ENCODE results near the gene TWIST2. TPM values are rescaled to one million over a fixed set of nuclear protein-coding genes. Genes with fewer than 3 reads are reported as not detected.

Gene TWIST2
- 34.7 and 38.7 TPM in 2 replicates for total RNA-seq (2012; rRNA removed)

DNA sequence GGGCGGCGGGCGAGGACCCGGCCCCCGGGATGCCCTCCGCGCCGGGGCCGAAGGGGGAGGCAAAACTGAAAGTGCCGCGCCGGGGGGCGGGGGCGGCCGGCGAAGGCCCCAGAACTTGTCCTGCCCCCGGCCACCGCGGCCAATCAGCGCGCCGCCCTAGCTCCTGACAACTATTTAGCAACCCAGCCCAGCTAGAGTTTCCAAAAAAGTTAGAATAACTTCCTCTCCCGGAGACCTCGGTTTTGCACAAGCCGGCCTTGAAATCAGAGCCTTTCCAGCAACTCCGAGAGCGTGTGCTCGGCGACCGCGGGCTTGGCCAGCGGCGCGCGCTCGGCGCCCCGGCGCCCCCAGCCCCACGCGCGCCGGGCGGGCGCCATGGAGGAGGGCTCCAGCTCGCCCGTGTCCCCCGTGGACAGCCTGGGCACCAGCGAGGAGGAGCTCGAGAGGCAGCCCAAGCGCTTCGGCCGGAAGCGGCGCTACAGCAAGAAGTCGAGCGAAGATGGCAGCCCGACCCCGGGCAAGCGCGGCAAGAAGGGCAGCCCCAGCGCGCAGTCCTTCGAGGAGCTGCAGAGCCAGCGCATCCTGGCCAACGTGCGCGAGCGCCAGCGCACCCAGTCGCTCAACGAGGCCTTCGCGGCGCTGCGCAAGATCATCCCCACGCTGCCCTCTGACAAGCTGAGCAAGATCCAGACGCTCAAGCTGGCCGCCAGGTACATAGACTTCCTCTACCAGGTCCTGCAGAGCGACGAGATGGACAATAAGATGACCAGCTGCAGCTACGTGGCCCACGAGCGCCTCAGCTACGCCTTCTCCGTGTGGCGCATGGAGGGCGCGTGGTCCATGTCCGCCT, at the start of gene TWIST2:
TWIST2 (plus strand) TSS at position 245 of the 850 bp plus-strand sequence; CDS start at position 376, 131 bp downstream.
- Histone ChIP-seq H3K9ac (ENCODE audit: low read depth, low read length) (peak within 1 kb of the TSS; percentile 92), H3K4me3 (ENCODE audit: low read length) (peak within 1 kb of the TSS; percentile 99), H3K27me3 (ENCODE audit: control insufficient read depth, insufficient read depth, low read length) (peaks cover 3% of the 10 kb centered on the region)

DNA sequence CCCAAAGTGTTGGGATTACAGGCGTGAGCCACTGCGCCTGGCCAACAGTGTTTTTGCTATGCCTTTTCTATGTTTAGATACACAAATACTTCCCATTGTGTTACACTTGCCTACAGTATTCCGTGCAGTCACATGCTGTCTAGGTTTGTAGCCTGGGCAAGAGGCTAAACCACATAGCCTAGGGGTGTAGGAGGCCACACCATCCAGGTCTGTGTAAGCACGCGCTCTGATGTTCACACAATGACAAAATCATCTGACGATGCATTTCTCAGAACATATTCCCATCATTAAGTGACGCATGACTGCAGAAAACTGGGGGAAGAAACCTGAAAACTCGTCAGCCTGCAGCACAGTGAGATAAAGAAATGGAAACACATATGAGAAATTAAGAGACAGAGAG, 46.1 kb upstream of the TWIST2 start:
- H3K4me3 ChIP-seq (ENCODE audit: low read length), result no peak overlapping the region
- H3K9me3 ChIP-seq (replicated peaks; ENCODE audit: low read length), result no peaks in the 10 kb centered on the region
- no peak overlapping the region for H3K4me2 ChIP-seq (ENCODE audit: low read length)
- H3K9ac ChIP-seq (ENCODE audit: low read depth, low read length), result no peak overlapping the region
- no peaks in the 10 kb centered on the region for H3K36me3 ChIP-seq (ENCODE audit: insufficient read depth, low read length)
- H3K27me3 ChIP-seq (ENCODE audit: control insufficient read depth, insufficient read depth, low read length), result peaks cover 62% of the 10 kb centered on the region
- no peaks in the 10 kb centered on the region for H3K4me1 ChIP-seq (ENCODE audit: control insufficient read depth, insufficient read depth, low read length)

More for the DNA sequence above, at the start of gene TWIST2:
- peak within 1 kb of the TSS; percentile 98 for H3K4me2 ChIP-seq (ENCODE audit: low read length)
- H3K9me3 ChIP-seq (replicated peaks; ENCODE audit: low read length), result no peaks in the 10 kb centered on the region
- peaks cover 8% of the 10 kb centered on the region for H3K36me3 ChIP-seq (ENCODE audit: insufficient read depth, low read length)
- peaks cover 24% of the 10 kb centered on the region for H3K4me1 ChIP-seq (ENCODE audit: control insufficient read depth, insufficient read depth, low read length)

DNA sequence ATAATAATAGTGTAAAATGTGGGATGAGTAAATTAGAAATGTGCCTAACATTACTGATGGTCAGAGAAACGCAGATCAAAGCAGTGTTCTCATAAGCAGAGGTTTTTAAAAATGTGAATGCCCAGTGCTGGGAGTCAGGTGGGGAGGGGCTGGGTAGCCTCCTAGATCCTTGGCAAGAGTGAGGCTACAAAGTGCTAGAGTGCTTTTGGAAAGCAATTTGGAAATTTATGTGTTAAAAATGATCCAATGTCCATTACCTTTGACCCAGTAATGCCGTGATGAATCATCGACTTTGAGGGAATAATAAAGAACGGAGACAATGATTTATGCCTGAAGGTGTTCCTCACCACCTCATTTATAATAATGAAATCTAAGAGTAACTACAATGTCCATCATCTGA, 44.9 kb upstream of the TWIST2 start:
- Histone ChIP-seq H3K9me3 (replicated peaks; ENCODE audit: low read length) (no peaks in the 10 kb centered on the region), H3K9ac (ENCODE audit: low read depth, low read length) (no peak overlapping the region), H3K27me3 (ENCODE audit: control insufficient read depth, insufficient read depth, low read length) (peaks cover 57% of the 10 kb centered on the region), H3K4me3 (ENCODE audit: low read length) (no peak overlapping the region), H3K4me2 (ENCODE audit: low read length) (no peak overlapping the region), H3K4me1 (ENCODE audit: control insufficient read depth, insufficient read depth, low read length) (no peaks in the 10 kb centered on the region), H3K36me3 (ENCODE audit: insufficient read depth, low read length) (no peaks in the 10 kb centered on the region)

DNA sequence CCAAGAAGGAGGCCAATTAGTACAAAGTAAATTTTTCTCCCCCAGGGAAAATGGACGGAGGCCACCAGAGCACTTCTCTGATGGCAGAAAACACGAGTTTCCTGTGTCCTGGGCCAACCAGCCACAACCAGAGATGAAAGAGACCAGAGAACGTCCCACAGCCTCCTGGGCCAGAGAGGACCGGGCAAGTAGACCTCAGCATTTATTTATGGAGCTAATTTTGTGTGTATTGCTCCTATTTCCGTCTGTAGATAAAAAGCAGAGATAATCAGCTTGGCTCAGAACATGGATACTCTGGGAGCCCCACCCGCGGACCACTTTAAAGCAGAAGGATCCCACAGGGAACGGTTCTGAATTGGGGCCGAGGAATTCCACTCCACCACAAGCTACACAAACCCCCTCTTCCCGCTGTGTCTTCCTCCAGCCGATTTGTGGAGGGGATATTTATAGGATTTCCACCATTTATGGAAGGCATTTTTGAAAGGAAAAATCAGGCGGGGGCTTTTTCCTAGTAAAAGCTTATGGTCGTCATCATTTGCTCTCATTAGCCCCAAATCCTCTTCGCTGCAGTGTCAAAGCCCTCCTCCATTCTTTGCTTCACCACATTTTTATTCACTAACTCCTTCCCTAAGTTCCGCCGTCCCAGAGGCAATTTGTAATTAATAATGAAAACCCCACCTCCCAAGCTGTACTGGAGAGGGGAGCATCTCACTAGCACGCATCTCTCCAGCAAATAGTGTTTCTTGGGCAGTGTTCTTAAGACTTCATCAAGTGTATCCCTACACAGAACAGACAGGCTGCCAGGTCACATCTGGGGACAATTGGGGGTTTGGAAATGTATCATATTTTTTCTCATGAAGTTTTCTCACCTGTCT, 43.7 kb upstream of the TWIST2 start:
- H3K4me3 ChIP-seq (ENCODE audit: low read length), result no peak overlapping the region
- no peak overlapping the region for H3K4me2 ChIP-seq (ENCODE audit: low read length)
- H3K36me3 ChIP-seq (ENCODE audit: insufficient read depth, low read length), result no peaks in the 10 kb centered on the region
- H3K4me1 ChIP-seq (ENCODE audit: control insufficient read depth, insufficient read depth, low read length), result no peaks in the 10 kb centered on the region
- H3K9me3 ChIP-seq (replicated peaks; ENCODE audit: low read length), result peaks cover 2% of the 10 kb centered on the region
- peaks cover 51% of the 10 kb centered on the region for H3K27me3 ChIP-seq (ENCODE audit: control insufficient read depth, insufficient read depth, low read length)
- H3K9ac ChIP-seq (ENCODE audit: low read depth, low read length), result no peak overlapping the region

DNA sequence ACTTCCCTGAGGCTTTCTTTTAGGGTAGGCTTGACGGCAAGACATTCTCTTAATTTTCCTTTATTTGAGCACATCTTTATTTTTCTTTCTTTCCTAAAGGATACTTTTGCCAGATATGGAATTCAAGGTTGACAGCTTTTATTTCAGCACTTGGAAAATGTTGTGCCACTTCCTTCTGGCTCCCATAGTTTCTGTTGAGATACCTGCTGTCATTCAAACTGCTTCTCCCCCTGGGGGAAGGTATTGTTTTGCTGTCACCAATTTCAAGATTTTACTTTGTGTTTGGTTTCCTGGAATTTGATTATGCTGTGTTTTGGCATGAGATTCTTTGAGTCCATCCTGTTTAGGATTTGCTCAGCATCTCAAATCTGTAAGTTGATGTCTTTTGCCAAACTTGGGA, 39.1 kb upstream of the TWIST2 start:
- peaks cover 31% of the 10 kb centered on the region for H3K27me3 ChIP-seq (ENCODE audit: control insufficient read depth, insufficient read depth, low read length)
- H3K4me2 ChIP-seq (ENCODE audit: low read length), result no peak overlapping the region
- no peak overlapping the region for H3K9ac ChIP-seq (ENCODE audit: low read depth, low read length)
- H3K36me3 ChIP-seq (ENCODE audit: insufficient read depth, low read length), result no peaks in the 10 kb centered on the region
- no peak overlapping the region for H3K4me3 ChIP-seq (ENCODE audit: low read length)
- no peaks in the 10 kb centered on the region for H3K4me1 ChIP-seq (ENCODE audit: control insufficient read depth, insufficient read depth, low read length)
- H3K9me3 ChIP-seq (replicated peaks; ENCODE audit: low read length), result peaks cover 2% of the 10 kb centered on the region

DNA sequence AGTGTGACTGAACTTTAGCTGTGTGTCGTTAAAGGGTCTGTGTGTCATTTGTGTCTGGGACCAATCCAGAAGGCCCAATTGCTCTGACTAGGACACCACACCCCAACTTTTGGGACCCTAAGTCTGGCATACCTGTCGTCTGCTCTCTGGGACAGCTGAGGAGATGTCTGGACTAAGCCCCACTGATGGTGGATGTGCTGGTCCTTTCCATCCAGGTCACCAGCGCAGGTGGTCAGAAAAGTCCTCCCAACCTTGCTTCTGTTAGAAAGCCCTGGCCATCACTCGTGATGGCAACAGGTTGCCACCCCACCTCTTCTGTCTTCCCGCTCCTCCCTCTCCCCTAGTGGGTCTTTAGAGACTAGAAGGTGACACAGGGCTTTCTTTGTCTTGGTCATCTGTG, 37.6 kb upstream of the TWIST2 start:
- no peaks in the 10 kb centered on the region for H3K4me1 ChIP-seq (ENCODE audit: control insufficient read depth, insufficient read depth, low read length)
- peaks cover 2% of the 10 kb centered on the region for H3K9me3 ChIP-seq (replicated peaks; ENCODE audit: low read length)
- H3K36me3 ChIP-seq (ENCODE audit: insufficient read depth, low read length), result no peaks in the 10 kb centered on the region
- H3K27me3 ChIP-seq (ENCODE audit: control insufficient read depth, insufficient read depth, low read length), result peaks cover 27% of the 10 kb centered on the region
- H3K4me3 ChIP-seq (ENCODE audit: low read length), result no peak overlapping the region
- H3K4me2 ChIP-seq (ENCODE audit: low read length), result no peak overlapping the region
- no peak overlapping the region for H3K9ac ChIP-seq (ENCODE audit: low read depth, low read length)

DNA sequence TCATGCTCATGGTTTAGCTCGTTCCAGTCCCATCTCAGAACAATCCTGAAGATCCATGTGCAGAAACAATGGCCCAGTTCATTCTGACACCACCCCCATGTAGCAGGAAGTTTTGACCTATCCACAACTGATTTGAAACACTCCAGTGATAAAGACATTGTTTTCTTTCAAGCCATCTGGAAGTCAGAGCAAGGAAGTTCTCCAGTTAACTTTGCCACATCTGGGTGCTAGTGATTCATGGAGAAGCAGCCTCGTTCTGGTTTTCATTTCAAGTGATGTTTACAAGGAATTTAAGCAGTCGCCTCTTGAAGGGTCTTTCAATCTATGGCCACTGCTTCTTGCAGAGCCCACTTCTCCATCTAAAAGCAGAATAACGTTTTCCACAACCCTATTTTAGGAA, 36.6 kb upstream of the TWIST2 start:
- H3K36me3 ChIP-seq (ENCODE audit: insufficient read depth, low read length), result no peaks in the 10 kb centered on the region
- H3K27me3 ChIP-seq (ENCODE audit: control insufficient read depth, insufficient read depth, low read length), result peaks cover 29% of the 10 kb centered on the region
- no peaks in the 10 kb centered on the region for H3K4me1 ChIP-seq (ENCODE audit: control insufficient read depth, insufficient read depth, low read length)
- no peak overlapping the region for H3K4me2 ChIP-seq (ENCODE audit: low read length)
- no peak overlapping the region for H3K4me3 ChIP-seq (ENCODE audit: low read length)
- H3K9ac ChIP-seq (ENCODE audit: low read depth, low read length), result no peak overlapping the region
- H3K9me3 ChIP-seq (replicated peaks; ENCODE audit: low read length), result peaks cover 2% of the 10 kb centered on the region

DNA sequence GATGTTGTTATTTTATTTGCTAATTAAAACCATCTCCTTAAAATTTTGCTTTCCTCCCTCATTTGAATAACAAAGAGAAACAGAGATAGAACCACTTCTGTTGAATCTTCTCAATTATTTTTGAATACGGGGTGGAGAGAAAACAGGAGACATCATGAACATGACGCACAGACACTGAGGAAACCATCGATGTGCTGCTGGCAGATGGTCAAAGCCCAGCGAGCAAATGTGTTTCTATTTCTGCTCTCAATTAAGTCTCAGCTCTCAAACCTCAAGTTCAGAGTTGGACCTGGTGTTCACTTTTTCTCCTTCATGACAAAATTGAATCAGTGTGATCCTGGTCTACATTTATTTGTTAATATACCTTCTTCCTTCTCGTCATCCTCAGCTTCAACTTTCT, 36.1 kb upstream of the TWIST2 start:
- Histone ChIP-seq H3K36me3 (ENCODE audit: insufficient read depth, low read length) (no peaks in the 10 kb centered on the region), H3K9ac (ENCODE audit: low read depth, low read length) (no peak overlapping the region), H3K4me3 (ENCODE audit: low read length) (no peak overlapping the region), H3K9me3 (replicated peaks; ENCODE audit: low read length) (peaks cover 2% of the 10 kb centered on the region), H3K4me1 (ENCODE audit: control insufficient read depth, insufficient read depth, low read length) (no peaks in the 10 kb centered on the region), H3K4me2 (ENCODE audit: low read length) (no peak overlapping the region), H3K27me3 (ENCODE audit: control insufficient read depth, insufficient read depth, low read length) (peaks cover 31% of the 10 kb centered on the region)

DNA sequence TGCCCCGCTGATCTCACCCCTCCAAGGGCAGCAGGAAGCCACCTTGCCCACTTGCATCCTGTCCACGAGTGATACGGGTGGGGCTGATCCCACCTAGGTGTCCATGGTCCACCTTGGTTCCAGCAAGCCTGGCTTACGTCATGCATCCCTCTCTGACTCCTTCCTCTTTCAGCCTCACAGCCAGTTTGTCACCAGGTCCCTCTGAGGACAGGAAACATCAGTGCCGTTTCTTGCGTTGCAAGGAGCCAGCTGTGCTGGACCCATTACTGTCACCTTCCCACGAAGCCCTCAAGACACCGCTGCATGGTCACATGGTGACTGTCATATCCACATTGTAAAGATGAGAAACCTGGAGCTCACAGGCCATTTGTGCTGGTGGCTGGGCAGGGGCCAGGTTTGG, 34.8 kb upstream of the TWIST2 start:
- H3K27me3 ChIP-seq (ENCODE audit: control insufficient read depth, insufficient read depth, low read length), result peaks cover 37% of the 10 kb centered on the region
- no peaks in the 10 kb centered on the region for H3K4me1 ChIP-seq (ENCODE audit: control insufficient read depth, insufficient read depth, low read length)
- H3K4me2 ChIP-seq (ENCODE audit: low read length), result no peak overlapping the region
- no peak overlapping the region for H3K4me3 ChIP-seq (ENCODE audit: low read length)
- H3K9me3 ChIP-seq (replicated peaks; ENCODE audit: low read length), result peaks cover 2% of the 10 kb centered on the region
- H3K36me3 ChIP-seq (ENCODE audit: insufficient read depth, low read length), result no peaks in the 10 kb centered on the region
- H3K9ac ChIP-seq (ENCODE audit: low read depth, low read length), result no peak overlapping the region

DNA sequence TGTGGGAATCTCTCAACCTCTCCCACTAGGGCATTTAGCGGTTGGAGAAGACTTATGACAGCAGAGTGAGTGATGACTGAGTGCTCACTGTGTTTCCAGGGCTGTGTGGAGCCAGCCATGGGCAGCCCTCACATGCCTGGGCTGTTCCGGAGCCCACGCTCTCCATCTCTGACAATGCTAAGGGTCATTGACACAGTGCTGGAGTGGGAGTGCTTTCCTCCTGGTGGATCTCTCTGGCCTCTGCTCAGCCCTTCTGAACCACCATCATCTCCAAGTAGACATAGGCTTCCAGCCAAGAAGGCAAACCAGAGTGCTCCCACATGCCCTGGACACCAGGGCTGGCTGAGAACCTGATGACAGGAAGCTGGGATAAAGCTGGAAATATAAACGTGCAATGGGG, 33.1 kb upstream of the TWIST2 start:
- Histone ChIP-seq H3K4me1 (ENCODE audit: control insufficient read depth, insufficient read depth, low read length) (no peaks in the 10 kb centered on the region), H3K4me2 (ENCODE audit: low read length) (no peak overlapping the region), H3K36me3 (ENCODE audit: insufficient read depth, low read length) (no peaks in the 10 kb centered on the region), H3K4me3 (ENCODE audit: low read length) (no peak overlapping the region), H3K9ac (ENCODE audit: low read depth, low read length) (no peak overlapping the region), H3K27me3 (ENCODE audit: control insufficient read depth, insufficient read depth, low read length) (peaks cover 40% of the 10 kb centered on the region), H3K9me3 (replicated peaks; ENCODE audit: low read length) (no peaks in the 10 kb centered on the region)

DNA sequence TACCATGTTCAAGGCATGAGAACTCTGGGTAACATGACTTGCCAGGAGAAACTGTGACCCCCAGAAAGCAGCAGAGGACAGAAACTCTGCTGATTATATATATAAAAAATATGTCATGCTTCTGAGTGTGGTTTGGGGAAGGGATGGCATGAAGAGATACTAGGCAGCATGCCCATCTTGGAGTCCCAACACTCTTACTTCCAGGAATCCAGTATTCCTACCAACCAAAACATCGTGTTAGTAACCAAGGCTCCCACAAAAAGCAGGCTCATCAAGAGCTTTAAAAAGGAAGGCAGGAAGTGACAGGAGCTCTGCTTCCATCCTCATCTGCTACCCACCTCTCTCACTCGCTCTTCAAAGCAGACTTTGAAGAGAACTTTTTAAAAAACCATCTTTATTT, 31.6 kb upstream of the TWIST2 start:
- H3K4me1 ChIP-seq (ENCODE audit: control insufficient read depth, insufficient read depth, low read length), result no peaks in the 10 kb centered on the region
- H3K4me3 ChIP-seq (ENCODE audit: low read length), result no peak overlapping the region
- H3K4me2 ChIP-seq (ENCODE audit: low read length), result no peak overlapping the region
- H3K27me3 ChIP-seq (ENCODE audit: control insufficient read depth, insufficient read depth, low read length), result peaks cover 43% of the 10 kb centered on the region
- H3K9me3 ChIP-seq (replicated peaks; ENCODE audit: low read length), result no peaks in the 10 kb centered on the region
- no peaks in the 10 kb centered on the region for H3K36me3 ChIP-seq (ENCODE audit: insufficient read depth, low read length)
- H3K9ac ChIP-seq (ENCODE audit: low read depth, low read length), result no peak overlapping the region

All from skeletal muscle satellite cell (primary cell).